ENCODE results near the gene UIMC1.
A peak's percentile ranks its signal among the peaks of the same experiment; 100 is the strongest.

Gene UIMC1

GRCh38 chr5:176863041-176863764, 143.4 kb downstream of the UIMC1 start:
- no peak for TF ChIP-seq TCF12 (IDR thresholded peaks at IDR 0.05; ENCODE audit: low read depth)

GRCh38 chr5:176862330-176862995, 144.1 kb downstream of the UIMC1 start:
- TF ChIP-seq NFIC (IDR thresholded peaks at IDR 0.05), result no peak
- no peak for TF ChIP-seq FOXM1 (IDR thresholded peaks at IDR 0.05; ENCODE audit: borderline replicate concordance, low read depth)
- TF ChIP-seq USF1 (IDR thresholded peaks at IDR 0.05), result peak; percentile 68
- TF ChIP-seq TCF12 (IDR thresholded peaks at IDR 0.05; ENCODE audit: low read depth), result no peak
- TF ChIP-seq TEAD4 (IDR thresholded peaks at IDR 0.05), result no peak
- TF ChIP-seq EGR1 (IDR thresholded peaks at IDR 0.05), result no peak
- no peak for TF ChIP-seq MAX (IDR thresholded peaks at IDR 0.05)

- TF ChIP-seq EP300 (IDR thresholded peaks at IDR 0.05; ENCODE audit: borderline replicate concordance) (no peak), RAD21 (IDR thresholded peaks at IDR 0.05; ENCODE audit: low read depth) (no peak), TEAD4 (IDR thresholded peaks at IDR 0.05) (no peak), YY1 (IDR thresholded peaks at IDR 0.05; ENCODE audit: low read depth) (no peak), USF1 (IDR thresholded peaks at IDR 0.05) (no peak), TCF12 (IDR thresholded peaks at IDR 0.05; ENCODE audit: low read depth) (no peak), REST (IDR thresholded peaks at IDR 0.05; ENCODE audit: low read depth) (no peak), MAX (IDR thresholded peaks at IDR 0.05) (no peak), CREB1 (IDR thresholded peaks at IDR 0.05; ENCODE audit: low read depth) (no peak), FOXM1 (IDR thresholded peaks at IDR 0.05; ENCODE audit: borderline replicate concordance, low read depth) (no peak), NFIC (IDR thresholded peaks at IDR 0.05) (no peak), EGR1 (IDR thresholded peaks at IDR 0.05) (no peak), CEBPB (IDR thresholded peaks at IDR 0.05) (no peak), ZBTB7A (IDR thresholded peaks at IDR 0.05; ENCODE audit: low read depth) (no peak), TAF1 (IDR thresholded peaks at IDR 0.05; ENCODE audit: low read depth) (no peak)
Observed at GRCh38 chr5:176861276-176861675, 145.3 kb downstream of the UIMC1 start.

- TF ChIP-seq EP300 (IDR thresholded peaks at IDR 0.05; ENCODE audit: borderline replicate concordance) (no peak), USF1 (IDR thresholded peaks at IDR 0.05) (no peak), CEBPB (IDR thresholded peaks at IDR 0.05) (no peak), TEAD4 (IDR thresholded peaks at IDR 0.05) (no peak), ZBTB7A (IDR thresholded peaks at IDR 0.05; ENCODE audit: low read depth) (no peak), FOXM1 (IDR thresholded peaks at IDR 0.05; ENCODE audit: borderline replicate concordance, low read depth) (no peak), TAF1 (IDR thresholded peaks at IDR 0.05; ENCODE audit: low read depth) (no peak), NFIC (IDR thresholded peaks at IDR 0.05) (no peak), CREB1 (IDR thresholded peaks at IDR 0.05; ENCODE audit: low read depth) (no peak), REST (IDR thresholded peaks at IDR 0.05; ENCODE audit: low read depth) (no peak), EGR1 (IDR thresholded peaks at IDR 0.05) (no peak), MAX (IDR thresholded peaks at IDR 0.05) (no peak), TCF12 (IDR thresholded peaks at IDR 0.05; ENCODE audit: low read depth) (no peak), YY1 (IDR thresholded peaks at IDR 0.05; ENCODE audit: low read depth) (no peak), RAD21 (IDR thresholded peaks at IDR 0.05; ENCODE audit: low read depth) (no peak)
Observed at GRCh38 chr5:176860381-176860780, 146.2 kb downstream of the UIMC1 start.

- TF ChIP-seq REST (IDR thresholded peaks at IDR 0.05; ENCODE audit: low read depth) (no peak), MAX (IDR thresholded peaks at IDR 0.05) (no peak), ZBTB7A (IDR thresholded peaks at IDR 0.05; ENCODE audit: low read depth) (no peak), FOXM1 (IDR thresholded peaks at IDR 0.05; ENCODE audit: borderline replicate concordance, low read depth) (no peak), RAD21 (IDR thresholded peaks at IDR 0.05; ENCODE audit: low read depth) (no peak), EP300 (IDR thresholded peaks at IDR 0.05; ENCODE audit: borderline replicate concordance) (no peak), TCF12 (IDR thresholded peaks at IDR 0.05; ENCODE audit: low read depth) (no peak), YY1 (IDR thresholded peaks at IDR 0.05; ENCODE audit: low read depth) (no peak), EGR1 (IDR thresholded peaks at IDR 0.05) (no peak), CREB1 (IDR thresholded peaks at IDR 0.05; ENCODE audit: low read depth) (no peak), USF1 (IDR thresholded peaks at IDR 0.05) (no peak), TAF1 (IDR thresholded peaks at IDR 0.05; ENCODE audit: low read depth) (no peak), NFIC (IDR thresholded peaks at IDR 0.05) (no peak), CEBPB (IDR thresholded peaks at IDR 0.05) (no peak), TEAD4 (IDR thresholded peaks at IDR 0.05) (no peak)
Observed at GRCh38 chr5:176859916-176860315, 146.7 kb downstream of the UIMC1 start.

Measured in Ishikawa (cell line).